ENCODE measurements around the gene RRP8. TPM values are rescaled to one million over a fixed set of nuclear protein-coding genes. Genes with fewer than 3 reads are reported as not detected.

The RRP8 gene
- total RNA-seq, 2 experiments from 2014 or later, result 37.8 to 45.3 TPM

DNA sequence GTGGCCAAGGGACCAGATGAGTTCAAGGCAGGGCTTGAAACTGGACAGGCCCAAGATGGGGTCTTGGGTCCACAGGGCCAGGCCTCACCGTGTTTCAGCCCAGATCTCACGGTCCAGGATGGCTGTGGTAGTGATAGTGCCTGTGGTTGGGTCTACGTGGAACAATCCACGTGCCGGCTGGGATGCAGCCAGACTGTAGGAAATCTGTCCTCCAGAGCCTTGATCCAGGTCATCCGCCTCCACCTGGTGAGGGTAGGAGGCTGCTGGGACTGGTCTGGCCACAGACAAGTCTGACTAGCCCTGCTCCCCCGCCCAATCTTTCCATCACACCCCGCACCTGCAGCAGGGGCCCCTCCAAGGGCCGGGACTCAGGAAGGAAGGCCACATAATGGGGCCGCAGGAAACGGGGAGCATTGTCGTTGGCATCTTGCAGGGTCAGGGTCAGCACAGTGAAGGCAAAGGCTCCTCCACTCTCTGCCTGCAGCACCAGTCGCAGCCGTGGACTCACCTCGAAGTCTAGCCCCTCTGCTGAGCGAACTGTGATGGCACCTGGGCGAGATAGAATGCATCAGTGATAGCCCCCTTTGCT, 22.5 kb upstream of the RRP8 start:
- peaks cover 15% of the 10 kb centered on the region for H3K4me1 Mint-ChIP-seq
- no peak overlapping the region for H3K4me3 Mint-ChIP-seq

DNA sequence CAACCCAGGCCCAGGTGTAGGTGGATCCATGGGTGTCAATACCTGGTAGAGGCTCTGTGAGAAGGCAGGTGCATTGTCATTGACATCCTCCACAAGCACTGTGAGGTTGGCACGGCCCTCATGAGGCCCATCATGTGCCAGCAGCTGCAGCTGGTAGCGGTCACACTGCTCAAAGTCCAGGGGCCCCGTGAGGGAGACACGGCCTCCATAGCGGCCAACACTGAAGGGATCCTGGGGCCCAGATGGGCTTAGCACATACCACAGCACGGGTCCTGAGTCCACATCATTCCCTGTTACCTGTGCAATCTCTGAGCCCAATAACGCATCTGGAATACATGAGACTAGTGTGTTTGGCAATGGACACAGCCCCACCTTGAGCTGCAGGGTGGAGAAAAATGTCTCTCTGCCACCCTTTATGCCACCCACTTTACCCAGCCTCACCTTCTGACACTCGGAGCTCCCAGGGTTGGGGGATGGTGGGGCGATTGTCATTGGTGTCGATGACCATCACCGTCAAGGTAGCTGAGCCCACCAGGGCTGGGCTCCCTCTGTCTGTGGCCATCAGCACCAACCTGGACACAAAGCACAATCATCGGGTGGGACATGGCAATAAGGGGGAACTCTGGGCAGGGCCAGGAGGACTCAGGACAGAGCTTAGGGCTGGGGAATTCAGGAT, 21.9 kb upstream of the RRP8 start:
- Mint-ChIP-seq H3K4me3 (no peak overlapping the region), H3K27me3 (no peaks in the 10 kb centered on the region), H3K27ac (no peak overlapping the region), H3K9me3 (no peaks in the 10 kb centered on the region), H3K36me3 (no peaks in the 10 kb centered on the region), H3K4me1 (peaks cover 15% of the 10 kb centered on the region)
- DNase-seq, result no peak

More for the DNA sequence above, 22.5 kb upstream of the RRP8 start:
- Mint-ChIP-seq H3K36me3 (no peaks in the 10 kb centered on the region), H3K27me3 (no peaks in the 10 kb centered on the region), H3K27ac (no peak overlapping the region), H3K9me3 (no peaks in the 10 kb centered on the region)
- DNase-seq, result no peak

DNA sequence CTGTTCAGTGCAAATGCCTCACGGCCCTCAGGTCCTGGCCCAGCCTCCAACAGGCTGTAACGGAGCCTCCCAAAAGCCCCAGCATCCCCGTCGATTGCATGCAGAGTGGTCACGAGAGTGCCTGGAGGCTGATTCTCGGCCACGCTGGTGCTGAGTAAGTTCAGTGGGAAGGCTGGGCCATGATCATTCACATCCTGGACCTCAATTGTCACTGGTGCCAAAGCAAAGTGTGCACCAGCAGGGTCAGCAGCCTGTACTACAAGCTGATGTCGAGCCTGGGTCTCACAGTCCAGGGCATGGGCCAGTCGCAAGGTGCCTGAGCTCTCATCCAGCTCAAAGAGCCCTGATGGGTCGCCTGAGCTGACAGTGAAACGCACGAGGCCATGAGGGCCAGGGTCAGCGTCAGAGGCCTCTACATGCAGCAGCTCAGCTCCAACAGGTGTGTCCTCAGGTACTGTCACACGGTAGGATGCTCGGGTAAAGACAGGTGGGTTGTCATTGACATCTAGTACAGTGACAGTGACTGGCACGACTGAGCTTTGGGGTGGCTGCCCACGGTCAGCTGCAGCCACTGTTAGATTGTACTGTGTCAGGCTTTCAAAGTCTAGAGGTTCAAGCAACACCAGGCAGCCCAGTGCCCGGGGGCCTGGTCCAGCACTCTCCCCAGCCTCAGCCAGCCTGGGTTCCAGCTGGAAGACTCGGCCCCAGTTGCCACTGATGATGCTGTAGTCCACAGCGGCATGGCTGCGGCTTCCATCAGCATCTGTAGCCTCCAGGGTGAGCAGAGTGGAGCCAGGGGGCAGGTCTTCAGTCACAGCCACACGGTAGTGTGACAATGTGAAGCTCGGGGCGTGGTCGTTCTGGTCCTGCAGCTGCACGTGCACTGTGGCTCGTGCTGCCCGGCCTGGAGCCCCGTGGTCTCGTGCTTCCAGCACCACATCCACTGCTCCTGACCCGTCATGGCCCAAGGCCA, 20.3 kb upstream of the RRP8 start:
- Mint-ChIP-seq H3K27me3 (no peaks in the 10 kb centered on the region), H3K4me1 (peaks cover 15% of the 10 kb centered on the region), H3K9me3 (no peaks in the 10 kb centered on the region), H3K27ac (no peak overlapping the region), H3K4me3 (no peak overlapping the region), H3K36me3 (no peaks in the 10 kb centered on the region)
- DNase-seq, result no peak

DNA sequence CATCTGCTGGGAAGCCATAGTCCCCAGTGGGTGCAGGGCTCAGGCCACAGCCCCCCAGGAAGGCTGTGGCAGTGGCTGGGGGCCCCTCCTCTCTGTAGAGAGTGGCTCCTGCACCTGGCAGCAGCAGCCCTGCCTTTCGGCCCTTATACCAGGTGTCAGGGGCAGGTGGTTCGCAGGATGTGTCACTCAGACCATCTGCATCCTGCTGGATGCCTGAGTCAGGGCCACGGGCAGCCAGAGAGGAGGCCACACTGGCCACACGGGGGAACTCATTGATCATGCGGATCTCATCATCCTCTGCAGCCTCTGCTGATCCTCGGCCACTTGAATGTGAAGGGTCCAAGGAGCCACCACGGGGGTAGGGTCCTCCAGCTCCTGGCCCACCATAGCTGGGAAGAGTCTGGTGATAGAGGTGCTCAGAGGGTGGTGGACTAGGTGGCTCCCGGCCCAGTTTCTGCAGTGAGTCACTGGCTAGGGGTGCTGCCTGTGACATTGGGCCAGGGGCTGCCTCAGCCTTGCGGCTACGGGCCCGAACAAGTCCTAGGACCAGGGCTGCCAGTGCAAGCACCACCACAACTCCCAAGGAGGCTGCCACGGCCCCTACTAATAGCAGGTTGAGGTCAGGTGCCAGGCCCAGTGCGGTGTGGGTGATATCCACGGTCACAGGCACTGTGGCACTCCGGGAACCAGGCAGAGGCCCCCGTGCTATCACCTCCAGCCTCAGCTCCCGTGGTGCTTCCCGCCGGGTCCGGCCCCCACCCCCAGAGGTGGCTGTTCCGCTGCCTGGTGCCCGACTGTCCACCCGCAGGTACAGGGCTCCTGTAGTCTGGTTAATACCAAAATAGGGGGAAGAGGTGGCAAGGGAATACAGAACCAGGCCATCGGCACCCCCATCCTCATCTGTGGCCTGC, 19.1 kb upstream of the RRP8 start:
- no peaks in the 10 kb centered on the region for H3K9me3 Mint-ChIP-seq

DNA sequence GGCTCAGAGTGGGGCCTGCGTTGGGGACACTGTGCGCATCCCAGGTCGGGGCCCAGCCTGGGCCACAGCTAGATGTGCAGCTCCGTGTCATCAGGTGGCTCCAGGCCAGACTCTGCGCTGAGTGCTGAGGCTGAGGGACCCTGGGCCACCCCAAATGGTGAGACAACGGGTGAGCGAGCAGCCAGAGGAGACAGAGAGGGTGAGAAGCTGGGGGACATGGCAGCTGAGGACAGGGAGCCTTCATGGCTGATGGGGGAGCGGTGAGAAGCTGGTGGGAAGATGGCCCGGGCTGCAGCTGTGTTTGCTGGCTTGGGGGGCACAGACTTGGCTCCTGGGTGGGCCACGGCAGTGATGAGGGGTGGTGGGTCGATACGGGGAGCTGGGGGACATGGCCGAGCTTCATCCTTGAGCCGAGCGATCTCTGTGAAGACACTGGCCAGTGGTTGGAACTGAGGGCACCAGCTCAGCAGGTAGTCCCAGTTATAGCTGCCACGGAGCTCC, 18.3 kb upstream of the RRP8 start:
- H3K4me3 Mint-ChIP-seq, result no peak overlapping the region
- H3K9me3 Mint-ChIP-seq, result no peaks in the 10 kb centered on the region
- H3K36me3 Mint-ChIP-seq, result no peaks in the 10 kb centered on the region
- H3K27ac Mint-ChIP-seq, result no peak overlapping the region
- no peak for DNase-seq
- no peaks in the 10 kb centered on the region for H3K27me3 Mint-ChIP-seq
- H3K4me1 Mint-ChIP-seq, result peaks cover 6% of the 10 kb centered on the region

More for the DNA sequence above, 19.1 kb upstream of the RRP8 start:
- DNase-seq, result no peak
- Mint-ChIP-seq H3K27ac (no peak overlapping the region), H3K4me1 (peaks cover 9% of the 10 kb centered on the region), H3K4me3 (no peak overlapping the region), H3K36me3 (no peaks in the 10 kb centered on the region), H3K27me3 (no peaks in the 10 kb centered on the region)

DNA sequence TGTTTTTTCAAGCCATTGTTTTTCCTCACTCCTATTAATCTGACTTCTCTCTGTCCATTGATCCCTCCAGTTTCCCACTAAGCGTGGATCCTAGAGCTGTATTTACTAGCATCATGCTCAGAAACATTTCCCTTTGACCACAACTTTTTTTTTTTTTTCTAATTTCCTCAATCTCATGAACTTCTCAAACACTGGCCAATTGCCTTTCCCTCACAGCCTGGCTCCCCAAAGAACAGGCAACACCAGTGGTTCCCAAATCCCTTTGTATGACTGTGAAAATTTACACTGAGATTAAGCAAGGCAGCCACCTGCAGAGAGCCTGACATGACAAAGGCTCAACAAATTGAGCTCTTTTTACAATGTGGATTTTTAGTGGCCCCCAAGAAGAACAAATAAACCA, 17.2 kb upstream of the RRP8 start:
- Mint-ChIP-seq H3K27me3 (no peaks in the 10 kb centered on the region), H3K4me1 (peaks cover 4% of the 10 kb centered on the region)

DNA sequence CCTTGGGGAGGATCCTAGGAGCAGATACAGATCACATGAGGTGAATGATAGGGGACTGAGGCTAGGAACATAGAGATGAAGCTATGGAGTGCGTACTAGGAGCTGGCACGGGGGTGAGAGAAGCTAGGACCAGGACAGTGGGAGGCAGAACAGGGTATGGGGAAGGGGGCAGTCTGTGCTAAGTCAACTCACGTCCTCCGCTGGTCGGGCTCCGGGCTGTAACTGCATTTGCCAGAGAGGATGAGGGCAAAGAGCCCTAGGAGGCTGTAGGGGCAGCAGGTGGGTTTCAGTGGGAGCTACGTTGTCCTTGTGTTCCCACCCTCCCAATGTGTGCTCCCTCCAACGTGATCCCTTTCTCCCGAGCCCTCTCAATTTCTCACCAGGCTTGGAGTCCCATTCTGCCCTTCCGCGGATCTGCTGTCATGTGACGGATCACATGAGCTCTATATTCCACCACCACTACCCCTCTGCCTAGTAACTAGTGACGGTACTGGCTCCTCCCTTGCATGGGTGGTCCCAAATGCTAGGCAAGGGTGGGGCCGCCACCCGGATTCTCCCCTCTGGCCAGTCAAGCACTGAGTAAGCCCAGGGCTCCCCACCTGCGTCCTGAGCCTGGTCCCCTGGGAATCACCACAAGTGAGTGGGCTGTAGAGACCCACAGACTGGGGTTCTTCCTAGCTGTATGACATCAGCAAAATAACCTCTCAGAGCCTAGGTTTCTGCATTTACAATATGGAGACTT, 15.8 kb upstream of the RRP8 start, which contains the start of gene TPP1:
TPP1 (minus strand) TSS at position 419 of the 742 bp plus-strand sequence; CDS start at position 397, 22 bp downstream.
- H3K4me1 Mint-ChIP-seq, result peaks cover 4% of the 10 kb centered on the region
- no peak within 1 kb of the TSS for H3K4me3 Mint-ChIP-seq
- H3K27ac Mint-ChIP-seq, result no peak within 1 kb of the TSS
- H3K27me3 Mint-ChIP-seq, result no peaks in the 10 kb centered on the region
- peak; percentile 89 for DNase-seq
- H3K36me3 Mint-ChIP-seq, result peaks cover 8% of the 10 kb centered on the region
- no peaks in the 10 kb centered on the region for H3K9me3 Mint-ChIP-seq

More for the DNA sequence above, 17.2 kb upstream of the RRP8 start:
- H3K9me3 Mint-ChIP-seq, result no peaks in the 10 kb centered on the region
- H3K27ac Mint-ChIP-seq, result no peak overlapping the region
- no peak for DNase-seq
- H3K36me3 Mint-ChIP-seq, result peaks cover 4% of the 10 kb centered on the region
- H3K4me3 Mint-ChIP-seq, result no peak overlapping the region

DNA sequence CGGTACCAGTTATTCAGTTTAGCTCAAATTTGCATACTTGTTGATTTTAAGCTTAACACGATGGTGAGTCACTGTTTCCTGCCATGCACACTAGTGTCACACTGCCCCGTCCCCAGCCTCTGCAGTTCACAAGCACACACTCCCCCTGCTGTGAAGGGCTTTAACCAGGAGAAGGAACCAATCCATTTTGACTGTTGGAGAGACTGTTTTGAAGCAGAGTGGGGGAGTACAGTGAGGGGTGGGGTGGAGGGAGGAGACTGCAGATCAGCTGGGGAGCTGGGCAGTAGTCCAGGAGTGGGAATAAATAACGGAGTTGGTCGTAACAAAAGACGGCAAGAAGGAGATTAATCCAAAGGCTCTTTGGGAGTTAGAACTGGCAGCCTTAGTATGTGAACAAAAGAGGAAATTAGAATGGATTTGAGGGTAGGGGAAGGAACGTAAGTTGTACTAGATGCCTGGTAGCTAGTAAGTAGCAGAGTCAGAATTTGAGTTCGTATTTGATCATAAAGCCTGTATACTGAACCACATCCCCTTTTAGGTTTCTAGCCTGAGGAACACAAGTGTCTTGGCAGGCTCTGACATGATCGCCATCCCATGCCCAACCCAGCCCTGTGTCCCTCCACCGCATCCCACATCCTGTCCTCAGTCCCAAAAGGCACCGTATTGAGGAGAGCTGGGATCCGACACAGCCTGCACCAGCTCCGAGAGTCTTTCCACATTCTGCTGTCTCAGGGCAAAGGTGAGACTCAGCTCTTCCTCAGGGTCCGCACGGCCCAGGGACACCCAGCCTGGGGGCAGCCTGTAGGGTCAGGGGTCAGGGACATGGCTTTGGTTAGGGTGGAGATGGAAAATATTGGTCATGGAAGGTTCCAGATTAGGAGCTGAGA, 14.9 kb upstream of the RRP8 start:
- H3K27me3 Mint-ChIP-seq, result no peaks in the 10 kb centered on the region
- no peaks in the 10 kb centered on the region for H3K9me3 Mint-ChIP-seq
- H3K36me3 Mint-ChIP-seq, result peaks cover 8% of the 10 kb centered on the region
- H3K4me1 Mint-ChIP-seq, result peaks cover 4% of the 10 kb centered on the region
- no peak overlapping the region for H3K4me3 Mint-ChIP-seq
- DNase-seq, result peak; percentile 57
- no peak overlapping the region for H3K27ac Mint-ChIP-seq

DNA sequence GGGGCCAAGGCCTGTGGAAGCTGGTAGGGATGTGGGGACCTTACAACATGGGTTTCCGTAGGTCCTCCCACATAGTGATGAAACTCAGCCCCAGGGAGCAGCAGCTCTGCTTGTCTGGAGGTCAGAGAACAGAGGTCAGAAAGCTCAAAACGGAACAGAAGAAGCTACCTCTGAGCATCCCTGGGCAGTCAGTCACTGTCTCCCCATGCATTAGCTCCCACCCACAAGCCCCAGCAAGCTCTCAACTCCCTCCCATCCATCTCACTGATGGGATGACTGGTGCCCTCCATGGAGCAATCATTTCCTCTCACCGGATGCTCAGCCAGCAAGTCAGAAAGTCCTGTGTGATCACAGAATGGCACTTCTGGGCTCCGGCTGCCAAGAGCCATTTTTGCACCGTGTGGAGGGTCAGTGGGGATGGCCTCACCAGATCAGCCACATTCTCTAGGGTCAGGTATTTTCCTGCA, 13.9 kb upstream of the RRP8 start:
- H3K4me3 Mint-ChIP-seq, result no peak overlapping the region
- H3K9me3 Mint-ChIP-seq, result no peaks in the 10 kb centered on the region
- no peak for DNase-seq
- peaks cover 8% of the 10 kb centered on the region for H3K36me3 Mint-ChIP-seq
- no peak overlapping the region for H3K27ac Mint-ChIP-seq
- no peaks in the 10 kb centered on the region for H3K27me3 Mint-ChIP-seq
- peaks cover 4% of the 10 kb centered on the region for H3K4me1 Mint-ChIP-seq

DNA sequence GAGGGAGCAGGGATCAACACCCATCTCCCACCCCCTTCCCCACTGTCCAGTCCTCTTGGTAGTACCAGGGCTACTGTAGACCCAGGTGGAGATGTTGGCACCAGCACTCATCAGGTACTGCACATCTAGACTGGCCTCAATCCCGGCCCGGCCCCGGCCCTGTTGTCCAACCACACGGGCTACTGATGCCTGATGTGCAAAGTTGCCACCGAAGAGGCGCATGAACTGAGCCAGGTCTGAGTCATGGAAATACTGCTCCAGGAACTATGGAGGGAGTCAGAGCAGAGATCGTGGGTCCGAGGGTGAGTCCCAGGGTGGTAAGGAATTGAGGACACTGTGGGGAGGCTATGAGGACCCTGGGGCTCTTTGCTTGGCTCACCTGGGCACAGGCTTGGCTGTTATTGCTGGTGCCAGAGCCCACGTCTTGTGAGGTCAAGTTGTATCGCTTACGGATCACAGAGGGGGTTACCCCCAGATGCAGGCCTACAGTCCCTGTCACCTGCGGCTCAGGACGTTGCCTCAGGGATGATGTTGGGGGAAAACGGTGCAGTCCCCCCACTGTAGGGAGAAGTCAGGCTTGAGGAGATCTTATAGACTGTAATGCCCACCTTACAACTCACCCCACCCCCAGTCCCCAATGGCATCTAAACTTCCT, 13.3 kb upstream of the RRP8 start:
- no peaks in the 10 kb centered on the region for H3K9me3 Mint-ChIP-seq
- peaks cover 4% of the 10 kb centered on the region for H3K4me1 Mint-ChIP-seq
- H3K36me3 Mint-ChIP-seq, result peaks cover 8% of the 10 kb centered on the region
- H3K4me3 Mint-ChIP-seq, result no peak overlapping the region
- H3K27ac Mint-ChIP-seq, result no peak overlapping the region
- no peak for DNase-seq
- H3K27me3 Mint-ChIP-seq, result no peaks in the 10 kb centered on the region

DNA sequence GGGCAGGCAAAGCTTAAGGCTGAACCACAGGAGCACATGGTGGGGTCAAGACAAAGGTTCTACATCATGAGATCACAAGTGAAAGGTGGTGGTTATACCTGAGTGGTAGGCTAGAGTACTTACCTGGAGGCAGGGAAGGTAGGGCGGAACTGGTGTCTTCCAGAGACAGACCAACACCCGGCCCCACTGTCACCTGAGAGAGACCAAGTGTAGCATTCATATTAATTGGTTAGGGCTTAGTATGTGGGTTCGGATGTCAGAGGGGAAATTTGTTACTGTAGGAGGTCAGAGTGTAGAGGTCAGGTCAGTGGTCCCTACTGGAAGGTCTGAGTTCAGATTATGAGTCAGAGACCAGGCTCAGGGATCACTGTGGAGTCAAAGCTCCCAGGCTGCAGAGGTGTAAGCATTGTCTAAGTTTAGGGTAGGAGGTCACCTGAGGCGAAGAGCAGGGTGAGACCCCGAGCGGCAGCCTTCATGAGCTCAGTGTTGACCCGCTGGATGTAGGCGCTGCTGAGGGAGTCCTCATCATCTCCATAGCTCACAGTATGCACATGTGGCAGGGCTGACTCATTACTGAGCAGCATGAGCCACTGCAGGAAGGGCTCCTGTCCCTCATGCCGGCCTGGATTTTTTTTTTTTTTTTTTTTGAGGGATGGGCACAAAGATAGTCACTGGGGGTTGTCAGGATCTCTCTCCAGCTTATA, 12.6 kb upstream of the RRP8 start:
- peaks cover 8% of the 10 kb centered on the region for H3K4me1 Mint-ChIP-seq
- H3K4me3 Mint-ChIP-seq, result no peak overlapping the region
- H3K36me3 Mint-ChIP-seq, result peaks cover 12% of the 10 kb centered on the region
- no peaks in the 10 kb centered on the region for H3K9me3 Mint-ChIP-seq
- no peak for DNase-seq
- no peaks in the 10 kb centered on the region for H3K27me3 Mint-ChIP-seq
- no peak overlapping the region for H3K27ac Mint-ChIP-seq

DNA sequence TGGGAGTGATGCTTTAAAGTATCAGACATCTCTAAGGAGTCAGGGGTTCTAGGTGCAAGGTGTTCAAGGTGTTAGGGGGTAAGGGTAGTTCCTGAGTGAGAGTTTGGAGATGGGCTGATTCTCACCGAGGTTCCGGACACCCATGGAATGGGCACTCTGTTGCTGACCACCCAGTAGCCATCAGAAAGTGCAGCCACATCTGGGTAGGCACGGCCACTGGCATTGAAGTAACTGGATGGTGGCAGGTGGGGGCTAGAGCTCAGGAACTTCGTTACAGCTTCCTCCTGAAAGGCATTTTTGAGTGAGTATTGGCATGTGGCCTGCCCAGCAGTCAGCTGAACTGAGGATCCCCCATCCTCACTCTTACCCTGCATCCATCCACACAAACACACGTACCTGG, 11.6 kb upstream of the RRP8 start:
- Mint-ChIP-seq H3K4me3 (no peak overlapping the region), H3K9me3 (no peaks in the 10 kb centered on the region), H3K27me3 (no peaks in the 10 kb centered on the region), H3K27ac (no peak overlapping the region), H3K36me3 (peaks cover 20% of the 10 kb centered on the region), H3K4me1 (peaks cover 14% of the 10 kb centered on the region)
- no peak for DNase-seq

All from activated naive CD8-positive, alpha-beta T cell treated with anti-CD3 and anti-CD28 coated beads for 36 hours (primary cell).